ENCODE measurements around the gene SLC6A12.
"Not testable (repeated sequence)": the region's sequence is repeated elsewhere in the genome, so short reads cannot be mapped to it uniquely, and the experiment has no call there.

The SLC6A12 gene

GRCh38 chr12:227923-228845 lies 14.2 kb upstream of the SLC6A12 start:
- Mint-ChIP-seq H3K4me3 (no peak overlapping the region), H3K4me1 (ENCODE audit: low read depth) (no peaks in the 10 kb centered on the region), H3K9me3 (no peaks in the 10 kb centered on the region), H3K36me3 (ENCODE audit: low read depth) (no peaks in the 10 kb centered on the region), H3K27ac (no peak overlapping the region), H3K27me3 (ENCODE audit: low read depth) (no peaks in the 10 kb centered on the region)

GRCh38 chr12:227286-227915 lies 13.4 kb upstream of the SLC6A12 start:
- Mint-ChIP-seq H3K4me1 (ENCODE audit: low read depth) (no peaks in the 10 kb centered on the region), H3K4me3 (no peak overlapping the region), H3K9me3 (no peaks in the 10 kb centered on the region), H3K27me3 (ENCODE audit: low read depth) (no peaks in the 10 kb centered on the region), H3K27ac (no peak overlapping the region), H3K36me3 (ENCODE audit: low read depth) (no peaks in the 10 kb centered on the region)

DNA sequence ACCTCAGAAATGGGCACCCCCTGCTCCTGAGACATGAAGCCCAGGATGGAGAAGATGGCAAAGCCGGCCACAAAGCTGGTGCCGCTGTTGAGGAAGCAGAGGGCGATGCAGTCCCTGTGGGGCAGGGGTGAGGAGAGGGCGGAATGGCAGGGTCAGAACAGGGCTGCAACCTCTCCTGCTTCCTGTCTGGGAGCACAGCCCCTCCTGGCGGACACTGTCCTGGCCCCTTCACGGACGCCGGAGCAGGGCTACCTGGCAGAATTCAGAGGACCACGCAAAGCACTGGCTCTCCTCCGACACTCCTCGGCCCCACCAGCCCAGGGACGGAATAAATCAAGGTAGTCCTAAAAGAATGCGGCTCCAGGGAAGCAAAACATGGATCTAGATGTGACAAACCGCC lies 12.4 kb upstream of the SLC6A12 start:
- no peaks in the 10 kb centered on the region for H3K27me3 Mint-ChIP-seq (ENCODE audit: low read depth)
- H3K36me3 Mint-ChIP-seq (ENCODE audit: low read depth): no peaks in the 10 kb centered on the region
- no peaks in the 10 kb centered on the region for H3K4me1 Mint-ChIP-seq (ENCODE audit: low read depth)
- no peak overlapping the region for H3K27ac Mint-ChIP-seq
- H3K9me3 Mint-ChIP-seq: no peaks in the 10 kb centered on the region
- no peak overlapping the region for H3K4me3 Mint-ChIP-seq

DNA sequence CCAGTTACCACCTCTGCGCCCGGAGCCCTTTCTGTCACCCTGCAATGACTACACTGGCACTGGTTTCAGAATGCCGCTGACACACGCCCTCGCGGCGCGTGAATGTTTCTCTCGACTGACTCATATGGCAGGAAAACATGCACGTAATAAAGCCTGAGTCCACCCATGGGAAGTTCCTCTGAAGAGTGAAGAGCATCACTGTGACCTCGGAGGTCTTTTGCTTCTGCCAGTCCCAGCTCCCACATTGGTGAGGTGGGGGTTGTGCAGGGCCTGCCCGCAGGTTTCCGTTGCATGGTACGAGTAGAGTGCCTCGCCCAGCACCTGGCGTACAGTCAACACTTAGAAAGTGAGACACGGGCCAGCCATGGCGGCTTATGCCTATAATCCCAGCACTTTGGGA lies 11.1 kb upstream of the SLC6A12 start:
- Mint-ChIP-seq H3K4me3 (no peak overlapping the region), H3K27ac (no peak overlapping the region), H3K27me3 (ENCODE audit: low read depth) (no peaks in the 10 kb centered on the region), H3K9me3 (no peaks in the 10 kb centered on the region), H3K4me1 (ENCODE audit: low read depth) (no peaks in the 10 kb centered on the region), H3K36me3 (ENCODE audit: low read depth) (no peaks in the 10 kb centered on the region)

DNA sequence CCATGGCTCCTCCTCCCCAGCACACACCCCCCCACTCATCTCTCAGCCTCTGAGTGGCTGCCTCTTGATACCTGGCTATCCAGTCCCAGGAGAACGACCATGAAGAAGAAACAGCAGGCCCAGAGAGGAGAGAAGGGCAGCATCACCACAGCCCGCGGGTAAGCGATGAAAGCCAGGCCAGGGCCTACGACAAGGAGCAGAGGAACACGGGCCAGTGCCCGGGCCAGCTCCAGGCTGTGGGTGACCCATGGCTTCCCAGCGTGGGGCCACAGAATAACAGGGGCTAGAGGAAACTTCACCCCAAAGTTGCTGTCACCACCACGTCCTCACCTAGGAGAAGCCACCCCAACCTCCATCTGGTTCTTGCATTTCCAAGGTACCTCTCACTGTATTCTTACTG lies 10.4 kb upstream of the SLC6A12 start:
- H3K9me3 Mint-ChIP-seq: no peaks in the 10 kb centered on the region
- no peaks in the 10 kb centered on the region for H3K4me1 Mint-ChIP-seq (ENCODE audit: low read depth)
- no peaks in the 10 kb centered on the region for H3K27me3 Mint-ChIP-seq (ENCODE audit: low read depth)
- no peak overlapping the region for H3K4me3 Mint-ChIP-seq
- H3K27ac Mint-ChIP-seq: no peak overlapping the region
- H3K36me3 Mint-ChIP-seq (ENCODE audit: low read depth): no peaks in the 10 kb centered on the region

DNA sequence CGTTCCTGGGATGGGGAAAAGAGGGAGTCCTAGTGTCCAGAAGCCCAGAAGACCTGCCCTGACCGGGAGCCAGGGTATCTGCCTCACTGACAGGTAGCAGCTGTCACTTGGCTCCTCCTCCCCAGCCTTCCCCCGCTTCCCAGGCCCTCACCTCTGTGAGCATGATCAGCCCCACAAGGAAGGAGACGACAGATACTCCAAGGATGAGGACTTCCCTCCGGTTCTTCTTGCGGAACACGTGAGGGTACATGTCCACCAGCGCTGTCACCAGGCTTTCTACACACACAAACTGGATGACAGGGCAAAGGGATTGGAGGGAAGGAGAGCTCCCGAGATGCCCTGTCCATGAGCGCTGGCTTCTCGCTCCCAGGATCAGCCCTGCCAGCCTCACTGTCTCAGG lies 9.9 kb upstream of the SLC6A12 start:
- Mint-ChIP-seq H3K9me3 (no peaks in the 10 kb centered on the region), H3K27ac (no peak overlapping the region), H3K27me3 (ENCODE audit: low read depth) (no peaks in the 10 kb centered on the region), H3K4me3 (no peak overlapping the region), H3K36me3 (ENCODE audit: low read depth) (no peaks in the 10 kb centered on the region), H3K4me1 (ENCODE audit: low read depth) (no peaks in the 10 kb centered on the region)

DNA sequence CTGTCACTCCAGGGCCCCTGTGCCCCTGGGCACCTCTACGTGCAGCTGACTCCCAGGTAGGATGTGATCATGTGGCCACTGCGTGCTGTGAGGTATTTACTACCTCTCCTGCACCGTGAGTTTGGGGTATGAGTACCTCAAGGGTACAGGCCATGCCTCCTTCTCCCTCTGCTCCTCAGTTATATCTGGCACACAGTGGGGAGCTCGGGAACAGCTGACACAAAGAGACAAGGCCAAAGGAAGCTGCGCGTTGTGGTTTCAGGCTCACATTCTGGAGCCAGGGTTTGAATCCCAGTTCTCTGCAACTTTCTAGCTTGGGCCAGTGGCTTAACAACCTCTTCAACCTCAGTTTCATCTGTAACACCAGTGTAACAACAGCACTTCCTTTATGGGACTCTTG lies 7.8 kb upstream of the SLC6A12 start:
- Mint-ChIP-seq H3K4me3 (no peak overlapping the region), H3K4me1 (ENCODE audit: low read depth) (no peaks in the 10 kb centered on the region)

GRCh38 chr12:220946-221550 lies 7.1 kb upstream of the SLC6A12 start:
- Mint-ChIP-seq H3K4me1 (ENCODE audit: low read depth) (no peaks in the 10 kb centered on the region), H3K36me3 (ENCODE audit: low read depth) (no peaks in the 10 kb centered on the region), H3K4me3 (no peak overlapping the region), H3K27me3 (ENCODE audit: low read depth) (peaks cover 3% of the 10 kb centered on the region), H3K9me3 (no peaks in the 10 kb centered on the region), H3K27ac (no peak overlapping the region)

More for the DNA sequence above, 7.8 kb upstream of the SLC6A12 start:
- H3K36me3 Mint-ChIP-seq (ENCODE audit: low read depth): no peaks in the 10 kb centered on the region
- no peak overlapping the region for H3K27ac Mint-ChIP-seq
- no peaks in the 10 kb centered on the region for H3K9me3 Mint-ChIP-seq
- peaks cover 3% of the 10 kb centered on the region for H3K27me3 Mint-ChIP-seq (ENCODE audit: low read depth)

- H3K9me3 Mint-ChIP-seq: no peaks in the 10 kb centered on the region
- no peaks in the 10 kb centered on the region for H3K4me1 Mint-ChIP-seq (ENCODE audit: low read depth)
- no peaks in the 10 kb centered on the region for H3K36me3 Mint-ChIP-seq (ENCODE audit: low read depth)
- no peak overlapping the region for H3K27ac Mint-ChIP-seq
- H3K4me3 Mint-ChIP-seq: no peak overlapping the region
- peaks cover 3% of the 10 kb centered on the region for H3K27me3 Mint-ChIP-seq (ENCODE audit: low read depth)
Measured at GRCh38 chr12:220491-220890, 6.5 kb upstream of the SLC6A12 start.

- no peak overlapping the region for H3K4me3 Mint-ChIP-seq
- H3K27me3 Mint-ChIP-seq (ENCODE audit: low read depth): peaks cover 3% of the 10 kb centered on the region
- H3K36me3 Mint-ChIP-seq (ENCODE audit: low read depth): no peaks in the 10 kb centered on the region
- no peak overlapping the region for H3K27ac Mint-ChIP-seq
- no peaks in the 10 kb centered on the region for H3K4me1 Mint-ChIP-seq (ENCODE audit: low read depth)
- no peaks in the 10 kb centered on the region for H3K9me3 Mint-ChIP-seq
Measured at GRCh38 chr12:219891-220352, 6.0 kb upstream of the SLC6A12 start.

DNA sequence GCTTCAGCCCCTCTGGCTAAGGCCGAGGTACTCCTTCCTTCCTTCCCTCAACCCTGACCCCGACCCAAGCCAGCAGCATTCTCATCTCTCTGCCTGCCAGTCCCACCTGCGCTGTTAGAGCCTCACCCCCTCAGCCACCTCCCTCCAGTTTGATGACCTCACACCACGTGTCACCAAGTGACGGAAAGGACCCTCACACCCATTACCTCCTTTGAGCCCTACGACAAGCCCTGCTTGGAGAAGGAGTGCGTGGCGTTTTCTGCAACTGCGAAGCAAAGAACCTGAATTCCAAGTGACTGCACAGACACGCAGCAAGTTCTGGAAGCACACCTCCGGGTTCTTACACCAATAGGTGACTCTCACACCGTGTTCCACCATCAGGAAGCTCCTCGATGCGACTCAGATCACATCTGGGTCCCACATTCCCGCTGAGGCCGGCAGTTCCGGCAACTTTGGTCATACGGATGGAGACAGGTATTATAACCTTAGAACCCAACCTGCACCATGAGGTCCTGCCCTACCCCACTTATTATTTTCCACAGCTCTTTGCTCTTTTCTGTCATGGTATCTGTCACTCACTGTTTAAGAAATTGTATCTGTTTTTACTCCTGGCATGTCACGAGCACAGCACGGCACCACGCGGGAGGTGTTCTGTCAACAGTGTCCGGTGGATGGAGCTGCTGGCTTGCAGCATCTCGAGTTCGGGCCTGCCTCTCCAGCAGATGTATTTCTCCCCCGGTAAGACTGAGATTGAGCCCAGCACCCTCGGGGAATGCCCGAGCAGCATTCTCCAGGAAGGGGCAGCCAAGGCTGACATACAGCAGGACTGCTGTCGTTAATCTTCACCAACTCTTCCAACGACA lies 5.0 kb upstream of the SLC6A12 start:
- Mint-ChIP-seq H3K4me3 (no peak overlapping the region), H3K27ac (no peak overlapping the region), H3K9me3 (no peaks in the 10 kb centered on the region), H3K36me3 (ENCODE audit: low read depth) (no peaks in the 10 kb centered on the region), H3K4me1 (ENCODE audit: low read depth) (no peaks in the 10 kb centered on the region), H3K27me3 (ENCODE audit: low read depth) (peaks cover 3% of the 10 kb centered on the region)

DNA sequence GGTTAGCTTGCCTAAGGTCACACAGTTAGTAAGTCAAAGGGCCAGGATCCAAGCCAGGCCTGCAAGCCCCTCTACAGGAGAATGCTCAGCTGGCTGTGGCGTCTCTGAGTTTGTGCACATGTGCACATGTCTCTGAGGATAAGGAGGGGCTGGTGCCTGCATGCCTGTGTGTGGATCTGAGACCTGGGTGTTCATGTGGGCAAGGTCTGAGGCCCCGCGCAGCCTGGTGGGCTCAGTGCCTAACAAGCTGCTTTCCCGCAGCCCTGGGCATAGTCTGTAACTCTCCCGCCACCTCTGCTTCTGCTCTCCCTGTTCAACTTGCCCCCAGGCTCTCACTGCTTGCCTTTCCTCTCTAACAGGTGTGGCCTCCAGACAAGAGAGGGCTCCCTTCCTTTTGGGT lies 4.3 kb upstream of the SLC6A12 start:
- Mint-ChIP-seq H3K36me3 (ENCODE audit: low read depth) (no peaks in the 10 kb centered on the region), H3K4me3 (no peak overlapping the region), H3K27me3 (ENCODE audit: low read depth) (peaks cover 3% of the 10 kb centered on the region), H3K9me3 (no peaks in the 10 kb centered on the region), H3K27ac (no peak overlapping the region), H3K4me1 (ENCODE audit: low read depth) (no peaks in the 10 kb centered on the region)

DNA sequence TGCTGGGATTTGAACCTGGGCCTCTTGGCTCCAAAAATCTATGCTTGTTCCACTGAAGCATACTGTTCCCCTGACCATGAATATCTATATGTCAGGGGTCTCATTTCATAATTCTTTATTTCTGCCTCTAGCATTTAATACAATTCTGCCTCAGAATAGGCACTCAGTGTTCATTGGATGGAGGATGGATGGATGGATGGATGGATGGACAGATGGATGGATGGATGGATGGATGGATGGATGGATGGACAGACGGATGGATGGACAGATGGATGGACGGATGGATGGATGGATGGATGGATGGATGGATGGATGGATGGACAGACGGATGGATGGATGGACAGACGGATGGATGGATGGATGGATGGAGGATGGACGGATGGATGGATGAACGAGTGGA lies 3.1 kb upstream of the SLC6A12 start:
- not testable (repeated sequence) for H3K4me3 Mint-ChIP-seq; H3K36me3 Mint-ChIP-seq (ENCODE audit: low read depth); H3K4me1 Mint-ChIP-seq (ENCODE audit: low read depth); H3K27me3 Mint-ChIP-seq (ENCODE audit: low read depth); H3K9me3 Mint-ChIP-seq; H3K27ac Mint-ChIP-seq

- Mint-ChIP-seq H3K4me3 (no peak overlapping the region), H3K9me3 (no peaks in the 10 kb centered on the region), H3K27ac (no peak overlapping the region), H3K27me3 (ENCODE audit: low read depth) (peaks cover 7% of the 10 kb centered on the region), H3K36me3 (ENCODE audit: low read depth) (no peaks in the 10 kb centered on the region), H3K4me1 (ENCODE audit: low read depth) (no peaks in the 10 kb centered on the region)
Measured at GRCh38 chr12:215116-215515, 1.2 kb upstream of the SLC6A12 start.
